ENCODE measurements around the gene ZNF620. TPM values are rescaled to one million over a fixed set of nuclear protein-coding genes. Genes with fewer than 3 reads are reported as not detected.

ZNF620 gene
- total RNA-seq, 1 donor from 2014 or later, result 8.3 TPM

DNA sequence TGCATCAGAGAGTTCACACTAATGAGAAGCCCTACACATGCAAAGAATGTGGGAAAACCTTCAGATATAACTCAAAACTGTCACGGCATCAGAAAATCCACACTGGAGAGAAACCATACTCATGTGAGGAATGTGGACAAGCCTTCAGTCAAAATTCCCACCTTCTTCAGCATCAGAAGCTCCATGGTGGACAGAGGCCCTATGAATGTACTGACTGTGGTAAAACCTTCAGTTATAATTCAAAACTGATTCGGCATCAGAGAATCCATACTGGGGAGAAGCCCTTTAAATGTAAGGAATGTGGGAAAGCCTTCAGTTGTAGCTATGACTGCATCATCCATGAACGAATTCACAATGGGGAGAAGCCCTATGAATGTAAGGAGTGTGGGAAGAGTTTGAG lies 18.7 kb upstream of the ZNF620 start:
- Mint-ChIP-seq H3K27ac (ENCODE audit: unreplicated experiment) (no peak overlapping the region), H3K27me3 (ENCODE audit: unreplicated experiment) (peaks cover 8% of the 10 kb centered on the region), H3K9me3 (ENCODE audit: unreplicated experiment) (no peaks in the 10 kb centered on the region), H3K36me3 (ENCODE audit: low read depth, unreplicated experiment) (peaks cover 23% of the 10 kb centered on the region), H3K4me3 (ENCODE audit: unreplicated experiment) (peak overlapping the region; percentile 64), H3K4me1 (ENCODE audit: unreplicated experiment) (no peaks in the 10 kb centered on the region)
- no peak for DNase-seq (ENCODE audit: low spot score)
- TF ChIP-seq, protein P1, sequence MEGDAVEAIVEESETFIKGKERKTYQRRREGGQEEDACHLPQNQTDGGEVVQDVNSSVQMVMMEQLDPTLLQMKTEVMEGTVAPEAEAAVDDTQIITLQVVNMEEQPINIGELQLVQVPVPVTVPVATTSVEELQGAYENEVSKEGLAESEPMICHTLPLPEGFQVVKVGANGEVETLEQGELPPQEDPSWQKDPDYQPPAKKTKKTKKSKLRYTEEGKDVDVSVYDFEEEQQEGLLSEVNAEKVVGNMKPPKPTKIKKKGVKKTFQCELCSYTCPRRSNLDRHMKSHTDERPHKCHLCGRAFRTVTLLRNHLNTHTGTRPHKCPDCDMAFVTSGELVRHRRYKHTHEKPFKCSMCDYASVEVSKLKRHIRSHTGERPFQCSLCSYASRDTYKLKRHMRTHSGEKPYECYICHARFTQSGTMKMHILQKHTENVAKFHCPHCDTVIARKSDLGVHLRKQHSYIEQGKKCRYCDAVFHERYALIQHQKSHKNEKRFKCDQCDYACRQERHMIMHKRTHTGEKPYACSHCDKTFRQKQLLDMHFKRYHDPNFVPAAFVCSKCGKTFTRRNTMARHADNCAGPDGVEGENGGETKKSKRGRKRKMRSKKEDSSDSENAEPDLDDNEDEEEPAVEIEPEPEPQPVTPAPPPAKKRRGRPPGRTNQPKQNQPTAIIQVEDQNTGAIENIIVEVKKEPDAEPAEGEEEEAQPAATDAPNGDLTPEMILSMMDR (IDR thresholded peaks at IDR 0.05; ENCODE audit: unreplicated experiment), result no peak

GRCh38 chr3:40490916-40491315 lies 14.9 kb upstream of the ZNF620 start:
- no peak for DNase-seq (ENCODE audit: low spot score)
- Mint-ChIP-seq H3K4me3 (ENCODE audit: unreplicated experiment) (no peak overlapping the region), H3K36me3 (ENCODE audit: low read depth, unreplicated experiment) (peaks cover 23% of the 10 kb centered on the region), H3K27me3 (ENCODE audit: unreplicated experiment) (peaks cover 6% of the 10 kb centered on the region), H3K4me1 (ENCODE audit: unreplicated experiment) (peaks cover 3% of the 10 kb centered on the region), H3K9me3 (ENCODE audit: unreplicated experiment) (no peaks in the 10 kb centered on the region), H3K27ac (ENCODE audit: unreplicated experiment) (no peak overlapping the region)
- TF ChIP-seq, protein P1 (IDR thresholded peaks at IDR 0.05; ENCODE audit: unreplicated experiment), result no peak

DNA sequence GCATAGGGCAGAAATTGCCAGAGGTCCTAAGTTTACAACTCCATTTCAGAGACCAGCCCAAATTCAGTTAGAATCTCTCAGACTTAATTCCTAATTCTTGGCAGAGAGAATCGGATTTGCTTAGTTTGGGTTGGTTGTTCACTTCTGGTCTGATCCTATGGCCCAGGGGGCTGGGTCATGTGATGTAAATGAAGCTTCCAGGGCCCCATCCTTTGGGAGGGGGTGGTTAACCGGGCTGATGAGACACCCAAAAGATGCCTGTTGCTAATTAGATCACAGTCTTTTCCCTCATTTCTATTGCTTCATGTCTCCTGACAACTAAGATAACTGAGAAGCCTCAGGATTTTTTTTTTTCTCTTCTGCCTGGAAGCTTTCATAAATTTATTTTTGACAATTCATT lies 11.1 kb upstream of the ZNF620 start:
- Mint-ChIP-seq H3K27ac (ENCODE audit: unreplicated experiment) (no peak overlapping the region), H3K4me3 (ENCODE audit: unreplicated experiment) (no peak overlapping the region), H3K9me3 (ENCODE audit: unreplicated experiment) (no peaks in the 10 kb centered on the region), H3K4me1 (ENCODE audit: unreplicated experiment) (peaks cover 19% of the 10 kb centered on the region), H3K36me3 (ENCODE audit: low read depth, unreplicated experiment) (no peaks in the 10 kb centered on the region), H3K27me3 (ENCODE audit: unreplicated experiment) (peaks cover under 1% of the 10 kb centered on the region)
- DNase-seq (ENCODE audit: low spot score), result no peak
- TF ChIP-seq, protein P1 (IDR thresholded peaks at IDR 0.05; ENCODE audit: unreplicated experiment), result no peak

DNA sequence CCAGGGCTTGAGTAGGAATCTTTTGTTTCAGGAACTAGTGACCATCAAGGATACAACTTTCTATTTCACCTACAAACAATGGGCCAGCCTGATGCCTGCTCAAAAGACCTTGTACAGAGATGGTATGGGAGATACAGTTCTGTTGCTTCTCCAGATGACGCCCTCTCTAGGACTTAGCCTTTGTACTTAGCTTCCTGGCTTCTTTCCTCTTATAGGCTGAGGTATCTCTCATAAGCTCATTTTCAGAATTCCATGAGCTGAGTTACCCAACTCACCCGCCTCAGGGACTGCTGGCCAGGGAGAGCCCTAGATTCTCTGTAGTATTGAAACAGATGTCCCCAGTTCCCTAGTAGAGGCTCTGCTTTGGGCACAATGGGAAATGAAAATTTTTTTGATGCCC lies 8.6 kb upstream of the ZNF620 start:
- H3K9me3 Mint-ChIP-seq (ENCODE audit: unreplicated experiment), result no peaks in the 10 kb centered on the region
- TF ChIP-seq, protein P1 (IDR thresholded peaks at IDR 0.05; ENCODE audit: unreplicated experiment), result no peak

DNA sequence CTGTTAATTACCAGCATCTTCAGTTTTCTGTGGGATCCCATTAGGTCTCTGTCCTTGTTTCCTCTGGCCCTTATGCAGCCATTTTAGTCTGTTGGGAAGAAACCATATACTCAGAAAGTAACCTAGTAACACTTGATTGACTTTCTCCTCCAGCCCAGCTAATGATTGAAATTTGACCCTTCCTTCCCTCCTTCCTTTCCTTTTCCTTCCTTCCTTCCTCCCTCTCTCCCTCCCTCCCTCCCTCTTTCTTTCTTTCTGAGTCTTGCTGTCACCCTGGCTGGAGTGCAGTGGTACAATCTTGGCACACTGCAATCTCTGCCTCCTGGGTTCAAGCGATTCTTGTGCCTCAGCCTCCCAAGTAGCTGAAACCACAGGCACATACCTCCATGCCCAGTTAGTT lies 5.9 kb upstream of the ZNF620 start:
- H3K36me3 Mint-ChIP-seq (ENCODE audit: low read depth, unreplicated experiment), result no peaks in the 10 kb centered on the region
- H3K4me1 Mint-ChIP-seq (ENCODE audit: unreplicated experiment), result peaks cover 22% of the 10 kb centered on the region
- H3K27me3 Mint-ChIP-seq (ENCODE audit: unreplicated experiment), result peaks cover 7% of the 10 kb centered on the region
- TF ChIP-seq, protein P1 (IDR thresholded peaks at IDR 0.05; ENCODE audit: unreplicated experiment), result no peak
- no peak overlapping the region for H3K4me3 Mint-ChIP-seq (ENCODE audit: unreplicated experiment)
- no peak overlapping the region for H3K27ac Mint-ChIP-seq (ENCODE audit: unreplicated experiment)
- no peak for DNase-seq (ENCODE audit: low spot score)
- H3K9me3 Mint-ChIP-seq (ENCODE audit: unreplicated experiment), result no peaks in the 10 kb centered on the region

More for the DNA sequence above, 8.6 kb upstream of the ZNF620 start:
- no peak for DNase-seq (ENCODE audit: low spot score)
- Mint-ChIP-seq H3K4me1 (ENCODE audit: unreplicated experiment) (peaks cover 21% of the 10 kb centered on the region), H3K27me3 (ENCODE audit: unreplicated experiment) (peaks cover 5% of the 10 kb centered on the region), H3K36me3 (ENCODE audit: low read depth, unreplicated experiment) (no peaks in the 10 kb centered on the region), H3K27ac (ENCODE audit: unreplicated experiment) (no peak overlapping the region), H3K4me3 (ENCODE audit: unreplicated experiment) (no peak overlapping the region)

Measured in endothelial cell (in vitro differentiated cells).